PFSK-1 (cell line): ENCODE results near the gene TERT.

Source experiments
- FOXP2 ChIP-seq: optimal IDR thresholded peaks from 2 replicates; pipeline ENCODE3; 2011; ENCODE audit warnings: borderline replicate concordance, control low read depth, inconsistent platforms; ENCODE audit not compliant: insufficient read depth; ENCODE audit errors: extremely low read length, extremely low read depth
- POLR2AphosphoS5 ChIP-seq: IDR thresholded peaks from 2 replicates; pipeline ENCODE4 v1.6.1; 2012; ENCODE audit warnings: low read depth, mild to moderate bottlenecking, control low read depth, low read length, moderate library complexity
- REST ChIP-seq, 2 experiments: IDR thresholded peaks; 2 replicates each; pipeline versions ENCODE4 v1.6.1 to v1.8.0; 2011 to 2012; ENCODE audit warnings: low read depth in 2 of 2, low read length in 2 of 2, control low read depth in 1 of 2, inconsistent platforms in 1 of 2, mild to moderate bottlenecking in 1 of 2, moderate library complexity in 1 of 2; ENCODE audit not compliant: insufficient read depth in 1 of 2
- SIN3A ChIP-seq: IDR thresholded peaks from 2 replicates; pipeline ENCODE4 v1.6.1; 2012; ENCODE audit warnings: mild to moderate bottlenecking, low read length, moderate library complexity, borderline replicate concordance; ENCODE audit not compliant: insufficient read depth
- TAF1 ChIP-seq: IDR thresholded peaks from 2 replicates; pipeline ENCODE4 v1.6.1; 2012; ENCODE audit warnings: low read length, control low read depth, borderline replicate concordance; ENCODE audit not compliant: insufficient read depth

Gene TERT

DNA sequence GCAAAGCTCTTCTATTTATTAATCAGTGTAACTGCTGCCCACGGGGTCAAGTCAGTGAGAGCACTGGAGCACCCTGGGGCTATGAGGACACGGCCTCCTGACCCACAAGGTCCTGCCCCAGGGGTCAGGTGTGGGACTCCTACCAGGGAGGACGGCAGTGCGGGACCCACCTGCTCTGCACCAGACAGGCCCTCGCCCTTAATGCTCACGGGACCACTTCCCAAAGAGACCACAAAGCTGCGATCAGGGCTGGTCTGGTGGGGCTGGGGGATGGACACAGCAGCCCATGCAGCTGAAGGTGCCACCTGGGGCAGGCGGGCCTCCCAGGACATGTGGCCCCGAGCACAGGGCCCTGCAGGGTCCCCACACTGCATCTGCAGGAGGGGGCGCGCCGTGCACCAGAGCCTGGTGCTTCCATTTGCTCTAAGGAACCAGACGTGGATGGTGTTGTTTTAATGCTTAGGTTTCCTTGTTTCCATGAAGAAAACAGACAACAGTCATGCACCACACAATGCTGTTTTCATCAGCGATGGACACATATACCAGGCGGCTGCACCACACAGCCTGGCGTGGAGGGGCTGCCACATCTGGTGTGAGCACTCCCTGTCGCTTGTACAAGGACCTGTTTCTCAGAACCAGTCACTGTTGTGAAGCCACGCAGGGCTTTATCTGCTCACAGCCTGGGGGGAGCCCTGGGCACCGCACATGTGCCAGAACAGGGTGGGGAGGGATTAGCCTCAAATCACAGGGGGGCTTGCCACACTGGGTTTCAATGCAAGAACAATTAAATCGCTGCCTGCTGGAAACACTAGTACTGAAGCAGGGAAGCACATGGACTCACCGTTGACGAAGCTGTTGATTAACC, 27.4 kb upstream of the TERT start:
- TF ChIP-seq POLR2AphosphoS5 (no peak), REST (IDR thresholded peaks at IDR 0.05; ENCODE audit: insufficient read depth in 1 of 2, low read depth in 2 of 2, low read length in 2 of 2) (no peak), FOXP2 (no peak), SIN3A (no peak), TAF1 (no peak)

- TF ChIP-seq TAF1, result no peak
Measured at GRCh38 chr5:1321576-1321975, 26.7 kb upstream of the TERT start.

GRCh38 chr5:1320436-1321344, 25.8 kb upstream of the TERT start:
- no peak for TF ChIP-seq POLR2AphosphoS5
- no peak for TF ChIP-seq SIN3A
- no peak for TF ChIP-seq FOXP2
- TF ChIP-seq REST (IDR thresholded peaks at IDR 0.05; ENCODE audit: insufficient read depth in 1 of 2, low read depth in 2 of 2, low read length in 2 of 2), result no peak
- no peak for TF ChIP-seq TAF1

DNA sequence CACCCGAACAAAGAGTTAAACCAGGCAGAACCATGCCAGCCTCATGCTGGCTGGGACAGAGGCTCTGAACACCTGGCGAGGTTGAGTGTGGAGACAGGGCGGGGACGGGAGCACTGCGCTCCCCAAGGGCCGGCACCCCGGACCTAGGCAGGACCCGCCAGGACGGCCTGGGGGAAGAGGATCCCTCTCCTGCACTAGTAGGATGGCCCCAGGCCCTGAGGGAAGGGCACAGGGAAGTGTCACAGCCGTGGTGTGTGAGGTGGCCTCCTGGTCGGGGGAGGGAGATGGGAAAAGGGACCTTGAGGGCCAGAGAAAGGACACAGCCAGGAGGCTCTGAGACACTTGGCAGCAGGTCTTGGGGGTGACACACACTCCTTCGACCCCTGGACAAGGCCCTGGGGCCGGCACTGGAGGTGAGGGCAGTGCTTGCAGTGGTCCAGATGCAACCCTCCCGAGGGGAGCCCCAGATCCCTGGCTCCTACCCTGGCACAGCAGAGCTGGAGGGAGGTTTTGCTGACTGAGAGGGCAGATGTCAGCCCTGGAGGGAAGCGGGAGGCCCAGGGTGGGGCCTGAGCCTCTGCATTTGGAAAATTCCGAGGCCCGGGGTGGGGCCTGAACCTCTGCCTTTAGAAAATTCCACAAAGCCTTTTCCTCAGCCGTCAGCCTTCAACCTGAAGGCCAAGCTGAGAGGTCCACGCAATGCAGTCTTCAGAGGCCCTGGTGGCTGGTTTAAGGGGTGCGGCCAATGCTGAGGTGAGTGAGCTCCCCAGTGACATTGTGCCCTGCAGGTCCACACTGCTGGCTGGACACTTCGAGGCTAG, 24.8 kb upstream of the TERT start:
- TF ChIP-seq TAF1 (no peak), FOXP2 (no peak), POLR2AphosphoS5 (no peak), REST (IDR thresholded peaks at IDR 0.05; ENCODE audit: insufficient read depth in 1 of 2, low read depth in 2 of 2, low read length in 2 of 2) (no peak), SIN3A (no peak)

DNA sequence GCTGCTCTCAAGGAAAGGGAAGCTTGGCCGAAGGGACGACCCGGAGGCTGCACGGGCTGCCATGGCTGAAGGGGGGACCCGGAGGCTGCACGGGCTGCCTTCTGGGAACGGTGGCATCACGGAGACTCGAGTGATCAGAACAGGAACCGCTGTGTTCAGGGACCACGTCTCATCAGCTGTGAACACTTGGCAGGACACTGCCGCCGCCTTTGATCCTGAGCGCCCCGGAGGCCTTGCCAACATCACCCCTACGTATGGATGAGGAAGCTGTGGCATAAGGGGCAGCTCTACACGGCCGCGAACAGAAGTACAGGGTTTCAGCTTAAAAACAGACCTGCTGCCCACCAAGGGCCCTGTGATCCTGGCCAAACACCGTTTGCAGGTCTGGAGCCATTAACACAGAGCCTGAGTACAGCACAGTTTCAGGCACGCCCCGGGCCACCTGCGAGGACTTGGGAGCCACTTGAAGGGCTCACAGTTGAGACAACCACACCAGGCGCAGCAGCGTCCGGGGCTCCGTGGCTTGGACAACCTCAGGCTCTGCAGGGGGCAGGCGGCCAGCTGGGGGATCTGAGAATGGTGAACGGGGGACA, 23.9 kb upstream of the TERT start:
- TF ChIP-seq TAF1 (no peak), REST (IDR thresholded peaks at IDR 0.05; ENCODE audit: insufficient read depth in 1 of 2, low read depth in 2 of 2, low read length in 2 of 2) (no peak), FOXP2 (no peak), POLR2AphosphoS5 (no peak), SIN3A (no peak)
